CD14-positive monocyte (primary cell): ENCODE measurements around the gene ERF. TPM values are rescaled to one million over a fixed set of nuclear protein-coding genes. Genes with fewer than 3 reads are reported as not detected.

ENCODE experiments used
- DNase-seq, 3 donors: peaks; one replicate each; pipeline ENCODE4 v3.0.0-alpha.2; 2011 to 2022
- H2AFZ ChIP-seq: 2 replicates; pipeline ENCODE4 v1.6.0; 2012; ENCODE audit warnings: mild to moderate bottlenecking, low read depth, low read length, inconsistent platforms; ENCODE audit not compliant: insufficient read depth, poor library complexity, severe bottlenecking
- H3K27ac ChIP-seq, 2 donors: 1 replicate in 1 of 2; 2 replicates in 1 of 2; pipeline ENCODE4 v1.5.1; 2012 to 2013; ENCODE audit warnings: low read length in 2 of 2, control low read depth in 1 of 2, inconsistent platforms in 1 of 2, low read depth in 1 of 2, mild to moderate bottlenecking in 1 of 2
- H3K27me3 ChIP-seq, 2 donors: one replicate each; pipeline versions ENCODE4 v1.6.0 to v1.6.1; 2011 to 2013; ENCODE audit warnings: low read length in 2 of 2; ENCODE audit not compliant: control insufficient read depth in 2 of 2, insufficient read depth in 2 of 2
- H3K36me3 ChIP-seq, 2 donors: replicated peaks in 1 of 2; 1 replicate in 1 of 2; 2 replicates in 1 of 2; pipeline versions ENCODE4 v1.5.1 to v1.6.1; 2012 to 2013; ENCODE audit warnings: low read length in 2 of 2, control low read depth in 1 of 2, inconsistent platforms in 1 of 2, mild to moderate bottlenecking in 1 of 2; ENCODE audit not compliant: insufficient read depth in 2 of 2, control insufficient read depth in 1 of 2
- H3K4me1 ChIP-seq, 2 donors: 1 replicate in 1 of 2; 2 replicates in 1 of 2; pipeline versions ENCODE4 v1.5.1 to v1.6.1; 2012 to 2013; ENCODE audit warnings: low read length in 2 of 2, control low read depth in 1 of 2, inconsistent platforms in 1 of 2, mild to moderate bottlenecking in 1 of 2, moderate library complexity in 1 of 2; ENCODE audit not compliant: insufficient read depth in 2 of 2, control insufficient read depth in 1 of 2
- H3K4me2 ChIP-seq: replicated peaks from 2 replicates; pipeline ENCODE3; 2012; ENCODE audit warnings: low read length, moderate library complexity, mild to moderate bottlenecking; ENCODE audit not compliant: poor library complexity, severe bottlenecking; ENCODE audit errors: extremely low read depth
- H3K4me3 ChIP-seq, 3 experiments: fragments of 200-600 bp in 1 of 3; sonication (generic) in 1 of 3; replicated peaks in 1 of 3; 1 replicate in 2 of 3; 2 replicates in 1 of 3; pipeline ENCODE4 v1.5.1; 2011 to 2013; ENCODE audit warnings: low read length in 3 of 3, mild to moderate bottlenecking in 3 of 3, control low read depth in 2 of 3, low read depth in 2 of 3, inconsistent platforms in 1 of 3, moderate library complexity in 1 of 3
- H3K79me2 ChIP-seq: 2 replicates; pipeline ENCODE4 v1.6.0; 2012; ENCODE audit warnings: mild to moderate bottlenecking, control low read depth, inconsistent platforms, low read length, moderate library complexity; ENCODE audit not compliant: insufficient read depth
- H3K9ac ChIP-seq: 2 replicates; pipeline ENCODE4 v1.6.0; 2017; ENCODE audit warnings: low read length, mild to moderate bottlenecking; ENCODE audit not compliant: insufficient read depth, poor library complexity, severe bottlenecking
- H3K9me3 ChIP-seq, 2 donors: replicated peaks in 1 of 2; 1 replicate in 1 of 2; 2 replicates in 1 of 2; pipeline versions ENCODE4 v1.5.1 to v1.6.1; 2012 to 2013; ENCODE audit warnings: low read length in 2 of 2, control low read depth in 1 of 2; ENCODE audit not compliant: control insufficient read depth in 1 of 2, insufficient read depth in 1 of 2
- H4K20me1 ChIP-seq: 2 replicates; pipeline ENCODE4 v1.6.0; 2012; ENCODE audit warnings: mild to moderate bottlenecking, low read length, control low read depth, moderate library complexity; ENCODE audit not compliant: insufficient read depth
- H3K27ac Mint-ChIP-seq, 7 donors: one replicate each; pipeline ENCODE4 v1.8.0; 2020; ENCODE audit warnings: mild to moderate bottlenecking in 7 of 7, mixed read lengths in 7 of 7, moderate library complexity in 6 of 7, inconsistent platforms in 2 of 7
- H3K27me3 Mint-ChIP-seq, 3 donors: one replicate each; pipeline ENCODE4 v1.8.0; 2021 to 2022; ENCODE audit warnings: low read depth in 3 of 3, mild to moderate bottlenecking in 3 of 3, mixed read lengths in 3 of 3, moderate library complexity in 3 of 3, inconsistent platforms in 1 of 3
- H3K36me3 Mint-ChIP-seq, 2 donors: one replicate each; pipeline ENCODE4 v1.8.0; 2020; ENCODE audit warnings: mixed read lengths in 2 of 2, inconsistent platforms in 1 of 2, mild to moderate bottlenecking in 1 of 2
- H3K4me1 Mint-ChIP-seq: one replicate; pipeline ENCODE4 v1.8.0; 2020; ENCODE audit warnings: mild to moderate bottlenecking, mixed read lengths
- H3K4me3 Mint-ChIP-seq, 2 donors: one replicate each; pipeline ENCODE4 v1.8.0; 2020; ENCODE audit warnings: mild to moderate bottlenecking in 2 of 2, mixed read lengths in 2 of 2, moderate library complexity in 1 of 2
- H3K9me3 Mint-ChIP-seq, 7 donors: one replicate each; pipeline ENCODE4 v1.8.0; 2020 to 2022; ENCODE audit warnings: mixed read lengths in 7 of 7, mild to moderate bottlenecking in 6 of 7, moderate library complexity in 6 of 7, inconsistent platforms in 2 of 7
- WGBS: methylation state at CpG from one replicate; pipeline ENCODE4 v1.1.5; 2013; ENCODE audit warnings: missing lambda C conversion rate; ENCODE audit not compliant: insufficient coverage; 5-methylcytosine and 5-hydroxymethylcytosine counted together
- intact Hi-C, 2 donors: fragments of 100-400 bp; cut with micrococcal nuclease; formaldehyde crosslinking; loops; one replicate each; pipeline versions ENCODE4 v1.15.0 to v1.15.1; 2023
- polyA plus RNA-seq, 3 donors: library from polyadenylated mRNA; depleted of rRNA in 1 of 3; unstranded in 2 of 3; stranded (reverse) in 1 of 3; fragments of 300-500 nt in 2 of 3; fragments of >200 nt in 1 of 3; fragmentation: Illumina TruSeq in 2 of 3; gene quantifications; 1 replicate in 2 of 3; 2 replicates in 1 of 3; pipeline ENCODE4 v1.2.3, GENCODE V29; 2012 to 2021
- TF ChIP-seq, protein P1 (sequence below): fragments of 200-600 bp; IDR thresholded peaks from one replicate; pipeline ENCODE4 v1.8.0; 2022; ENCODE audit warnings: antibody characterized with exemption, mild to moderate bottlenecking

The ERF gene
- polyA plus RNA-seq, 3 donors: 2.3 to 42.6 (median 3.4) TPM

DNA sequence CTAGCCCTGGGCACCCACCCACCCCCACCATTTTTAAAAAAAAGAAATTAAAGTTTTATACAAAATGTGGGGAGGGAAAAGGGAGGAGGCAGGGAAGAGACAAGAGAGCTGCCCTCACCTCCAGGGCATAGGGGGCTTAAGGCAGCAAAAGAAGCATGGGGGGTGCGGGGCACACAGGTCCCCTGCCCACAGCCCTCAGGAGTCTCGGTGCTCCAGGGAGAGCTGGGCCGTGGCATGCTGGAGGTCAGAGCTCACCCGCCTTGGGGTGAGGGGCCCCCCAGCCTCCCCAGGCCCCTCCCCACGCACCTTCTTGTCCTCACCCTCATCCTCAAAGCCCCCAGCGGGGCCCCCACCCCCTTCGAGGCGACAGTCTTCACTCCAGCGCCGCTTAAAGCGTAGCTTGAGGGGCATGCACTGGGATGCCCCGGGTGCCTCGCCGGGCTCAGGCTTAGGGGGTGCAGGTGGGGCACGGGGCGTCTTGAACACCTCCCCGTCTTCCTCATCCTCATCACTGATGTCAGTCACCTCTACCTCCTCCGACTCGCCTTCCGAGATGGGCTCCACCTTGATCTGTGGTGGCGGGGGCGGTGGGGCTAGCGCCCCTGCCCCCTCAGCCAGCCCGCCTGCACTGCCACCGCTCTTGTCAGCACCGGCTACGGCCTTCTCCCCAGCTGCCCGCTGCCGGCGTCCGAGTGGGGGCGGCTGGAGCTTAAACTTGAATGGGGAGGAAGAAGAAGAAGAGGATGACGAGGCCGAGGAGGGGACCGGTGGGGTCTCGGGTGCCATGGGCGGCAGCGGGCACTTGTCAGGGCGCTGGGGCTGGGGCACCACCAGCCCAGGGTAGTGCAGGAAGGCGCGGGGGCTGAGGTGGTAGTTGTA is 6.4 kb downstream of the ERF start:
- H2AFZ ChIP-seq: no peak overlapping the region
- H3K27ac ChIP-seq: no peak overlapping the region
- H3K9me3 ChIP-seq: no peaks in the 10 kb centered on the region
- Mint-ChIP-seq H3K4me3 (no peak overlapping the region), H3K27me3 (peaks cover 0 to 4% (median 3%) of the 10 kb centered on the region in 3 donors), H3K36me3 (peaks cover 9 to 22% of the 10 kb centered on the region in 2 donors), H3K27ac (no peak overlapping the region), H3K9me3 (no peaks in the 10 kb centered on the region), H3K4me1 (peaks cover 47% of the 10 kb centered on the region)
- H3K79me2 ChIP-seq: peaks cover 36% of the 10 kb centered on the region
- H3K4me3 ChIP-seq: no peak overlapping the region
- no peak overlapping the region for H3K4me2 ChIP-seq
- H3K27me3 ChIP-seq: no peaks in the 10 kb centered on the region
- H4K20me1 ChIP-seq: peaks cover 64% of the 10 kb centered on the region
- WGBS: 93% methylated on average over 16 of the region's 41 CpGs
- peaks cover 39 to 48% of the 10 kb centered on the region in 2 donors for H3K4me1 ChIP-seq
- H3K9ac ChIP-seq: no peak overlapping the region
- H3K36me3 ChIP-seq: peaks cover 4 to 17% of the 10 kb centered on the region in 2 donors
- intact Hi-C loops: loop anchor here in 1 of 2 donors (10.0 kb wide), 1 partner anchor 114 kb away; the partner anchor contains the start of gene POU2F2
- TF ChIP-seq, protein P1, sequence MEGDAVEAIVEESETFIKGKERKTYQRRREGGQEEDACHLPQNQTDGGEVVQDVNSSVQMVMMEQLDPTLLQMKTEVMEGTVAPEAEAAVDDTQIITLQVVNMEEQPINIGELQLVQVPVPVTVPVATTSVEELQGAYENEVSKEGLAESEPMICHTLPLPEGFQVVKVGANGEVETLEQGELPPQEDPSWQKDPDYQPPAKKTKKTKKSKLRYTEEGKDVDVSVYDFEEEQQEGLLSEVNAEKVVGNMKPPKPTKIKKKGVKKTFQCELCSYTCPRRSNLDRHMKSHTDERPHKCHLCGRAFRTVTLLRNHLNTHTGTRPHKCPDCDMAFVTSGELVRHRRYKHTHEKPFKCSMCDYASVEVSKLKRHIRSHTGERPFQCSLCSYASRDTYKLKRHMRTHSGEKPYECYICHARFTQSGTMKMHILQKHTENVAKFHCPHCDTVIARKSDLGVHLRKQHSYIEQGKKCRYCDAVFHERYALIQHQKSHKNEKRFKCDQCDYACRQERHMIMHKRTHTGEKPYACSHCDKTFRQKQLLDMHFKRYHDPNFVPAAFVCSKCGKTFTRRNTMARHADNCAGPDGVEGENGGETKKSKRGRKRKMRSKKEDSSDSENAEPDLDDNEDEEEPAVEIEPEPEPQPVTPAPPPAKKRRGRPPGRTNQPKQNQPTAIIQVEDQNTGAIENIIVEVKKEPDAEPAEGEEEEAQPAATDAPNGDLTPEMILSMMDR: no peak
- no peak for DNase-seq

DNA sequence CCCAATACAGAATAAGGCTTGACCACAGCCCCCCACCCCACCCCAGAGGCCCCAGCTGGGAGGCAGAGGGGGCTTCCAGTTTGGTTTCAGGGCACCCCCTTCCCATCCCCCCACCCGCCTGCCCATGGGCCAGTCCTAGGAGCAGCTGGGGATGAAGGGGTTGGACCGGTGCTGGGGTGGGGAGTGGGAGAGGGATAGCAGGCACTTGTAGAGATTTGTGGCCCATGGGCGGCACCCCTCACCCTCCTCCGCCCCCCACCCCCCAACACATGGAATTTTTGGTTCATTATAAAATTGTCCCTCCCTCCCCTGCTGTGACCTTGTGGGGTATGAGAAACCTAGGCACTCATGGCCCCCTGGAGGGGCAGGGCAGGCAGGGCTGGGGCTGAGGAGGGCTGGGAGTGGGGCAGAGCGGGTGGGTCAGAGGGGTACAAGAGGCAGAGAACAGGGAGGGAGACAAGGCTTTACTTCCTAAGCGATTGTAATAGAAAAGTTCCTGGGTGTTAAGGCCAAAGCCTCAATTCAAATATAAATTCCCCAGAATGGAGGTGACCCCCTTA is 7.2 kb downstream of the ERF start:
- no peaks in the 10 kb centered on the region for H3K9me3 Mint-ChIP-seq
- H3K27ac Mint-ChIP-seq: no peak overlapping the region
- TF ChIP-seq, protein P1: no peak
- H3K4me1 ChIP-seq: peaks cover 36 to 45% of the 10 kb centered on the region in 2 donors
- no peak overlapping the region for H3K9ac ChIP-seq
- no peak for DNase-seq
- H3K27me3 ChIP-seq: no peaks in the 10 kb centered on the region
- H3K36me3 ChIP-seq: peaks cover 4 to 17% of the 10 kb centered on the region in 2 donors
- peaks cover 0 to 4% (median 3%) of the 10 kb centered on the region in 3 donors for H3K27me3 Mint-ChIP-seq
- no peak overlapping the region for H3K4me3 Mint-ChIP-seq
- H3K4me1 Mint-ChIP-seq: peaks cover 46% of the 10 kb centered on the region
- H3K4me2 ChIP-seq: no peak overlapping the region
- WGBS: no CpG with 5 or more reads among the region's 6 CpGs
- H3K27ac ChIP-seq: no peak overlapping the region
- intact Hi-C loops: loop anchor here in 1 of 2 donors (10.0 kb wide), 1 partner anchor 113 kb away; the partner anchor contains the start of gene POU2F2
- H4K20me1 ChIP-seq: peaks cover 56% of the 10 kb centered on the region
- H3K36me3 Mint-ChIP-seq: peaks cover 9 to 22% of the 10 kb centered on the region in 2 donors
- H3K9me3 ChIP-seq: no peaks in the 10 kb centered on the region
- H3K4me3 ChIP-seq: no peak overlapping the region
- H2AFZ ChIP-seq: no peak overlapping the region
- peaks cover 28% of the 10 kb centered on the region for H3K79me2 ChIP-seq
